Left hindlimb (tissue), 1 donor: Measurements from ENCODE around the gene SYT5.

Source experiments
- DNase-seq: peaks from one replicate; pipeline ENCODE4 v3.0.0-alpha.2; 2018

The SYT5 gene

DNA sequence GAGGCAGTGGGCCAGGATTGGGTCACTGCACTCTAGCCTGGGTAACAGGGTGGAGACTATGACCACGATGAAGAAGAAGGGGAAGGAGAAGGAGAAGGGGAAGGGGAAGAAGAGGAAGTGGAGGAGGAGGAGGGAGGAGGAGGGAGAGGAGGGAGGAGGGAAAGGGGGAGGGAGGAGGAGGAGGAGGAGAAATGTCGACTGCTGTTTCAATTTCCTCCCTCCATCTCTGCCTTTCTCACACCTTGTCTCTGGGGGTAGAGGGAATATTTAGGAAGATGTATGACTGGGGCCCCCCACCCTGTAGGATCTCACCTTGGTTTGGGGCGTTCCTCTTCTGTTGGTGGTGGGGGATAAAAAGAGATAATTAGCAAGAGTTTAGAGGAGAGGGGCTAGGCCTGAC is 34.9 kb downstream of the SYT5 start:
- no peak for DNase-seq

DNA sequence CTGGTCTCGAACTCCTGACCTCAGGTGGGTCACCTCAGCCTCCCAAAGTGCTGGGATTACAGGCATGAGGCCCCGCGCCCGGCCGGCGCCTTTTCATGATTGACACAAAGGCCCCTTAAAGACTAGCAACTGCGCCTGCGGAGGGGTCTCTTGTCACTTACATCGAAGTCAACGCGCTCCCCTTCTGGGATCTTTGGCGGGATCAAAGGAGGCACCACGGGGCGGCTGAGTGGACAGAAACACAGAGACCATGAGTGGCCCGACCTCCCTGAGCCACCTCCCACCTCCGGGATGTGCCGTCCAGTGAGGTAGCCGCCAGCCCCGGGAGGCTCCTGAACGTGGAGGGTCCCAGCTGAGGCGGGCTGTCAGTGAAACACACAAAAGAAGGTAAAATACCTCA is 38.4 kb downstream of the SYT5 start:
- DNase-seq, result no peak

DNA sequence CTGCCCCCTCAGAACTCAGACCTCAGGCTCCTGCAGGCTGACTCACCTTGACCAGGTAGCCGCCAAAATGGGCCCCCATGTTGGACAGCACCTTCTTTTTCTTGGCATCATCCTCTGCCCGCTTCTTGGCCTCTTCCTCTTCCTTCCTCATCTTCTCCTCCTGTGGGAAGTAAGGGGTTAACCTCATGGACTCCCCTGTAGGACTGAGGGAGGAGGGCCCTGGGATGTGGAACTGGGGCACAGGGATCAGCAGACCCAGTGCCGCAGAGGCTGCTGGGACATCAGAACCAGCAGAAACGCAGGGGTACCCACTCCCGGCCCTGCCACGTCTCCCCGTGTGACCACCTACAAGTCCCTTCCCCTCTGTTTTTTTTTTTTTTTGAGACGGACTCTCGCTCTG is 42.2 kb downstream of the SYT5 start:
- no peak for DNase-seq

DNA sequence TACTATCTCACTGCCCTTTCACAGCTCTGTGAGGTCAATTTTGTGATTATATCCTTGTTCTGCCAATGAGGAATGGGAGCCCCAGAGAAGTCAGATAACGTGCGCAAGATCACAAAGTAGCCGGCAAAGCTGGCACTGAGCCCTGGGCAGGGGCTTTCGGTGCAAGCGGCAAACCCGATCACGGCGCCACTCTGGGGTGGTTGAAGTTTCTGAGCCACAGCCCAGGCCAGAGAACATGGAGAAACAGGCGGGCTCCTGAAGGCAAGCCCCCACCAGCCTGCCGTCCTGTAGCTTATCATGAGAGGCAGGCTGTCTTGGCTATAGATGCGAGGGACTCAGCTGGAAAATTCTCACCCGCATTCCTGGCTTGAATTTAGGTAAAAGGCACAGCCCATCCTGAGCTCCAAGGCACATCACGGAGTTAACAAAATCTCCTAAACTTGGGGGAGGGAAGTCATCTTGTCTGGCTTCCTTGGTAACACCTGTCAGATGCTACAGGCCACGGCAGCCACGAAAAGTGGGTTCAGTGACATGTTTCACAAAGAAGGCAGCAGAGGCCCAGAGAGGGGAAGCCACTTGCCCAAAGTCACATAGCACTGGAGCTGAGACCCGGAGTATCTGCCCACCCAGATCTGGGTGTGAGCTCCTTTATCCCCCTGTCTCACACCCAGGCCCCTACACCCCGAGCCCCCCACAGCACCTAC is 43.5 kb downstream of the SYT5 start:
- DNase-seq, result no peak

DNA sequence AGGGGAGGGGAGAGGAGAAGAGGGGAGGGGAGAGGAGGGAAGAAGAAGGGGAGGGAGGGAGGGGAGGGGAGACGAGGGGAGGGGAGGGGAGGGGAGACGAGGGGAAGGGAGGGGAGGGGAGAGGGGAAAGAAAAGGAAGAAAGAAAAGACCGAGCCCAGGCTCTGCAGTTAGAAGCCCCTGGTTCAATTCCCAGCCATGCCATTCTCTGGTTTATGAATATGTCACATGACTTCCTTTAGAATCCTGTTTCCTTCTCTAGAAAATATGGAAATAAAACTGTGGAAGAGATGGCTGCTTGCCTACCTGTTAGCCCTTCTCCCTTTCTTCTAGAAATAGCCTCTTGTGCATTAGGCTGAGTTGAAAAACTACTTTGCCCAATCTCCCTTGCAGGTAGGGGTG is 45.4 kb downstream of the SYT5 start:
- DNase-seq, result no peak

DNA sequence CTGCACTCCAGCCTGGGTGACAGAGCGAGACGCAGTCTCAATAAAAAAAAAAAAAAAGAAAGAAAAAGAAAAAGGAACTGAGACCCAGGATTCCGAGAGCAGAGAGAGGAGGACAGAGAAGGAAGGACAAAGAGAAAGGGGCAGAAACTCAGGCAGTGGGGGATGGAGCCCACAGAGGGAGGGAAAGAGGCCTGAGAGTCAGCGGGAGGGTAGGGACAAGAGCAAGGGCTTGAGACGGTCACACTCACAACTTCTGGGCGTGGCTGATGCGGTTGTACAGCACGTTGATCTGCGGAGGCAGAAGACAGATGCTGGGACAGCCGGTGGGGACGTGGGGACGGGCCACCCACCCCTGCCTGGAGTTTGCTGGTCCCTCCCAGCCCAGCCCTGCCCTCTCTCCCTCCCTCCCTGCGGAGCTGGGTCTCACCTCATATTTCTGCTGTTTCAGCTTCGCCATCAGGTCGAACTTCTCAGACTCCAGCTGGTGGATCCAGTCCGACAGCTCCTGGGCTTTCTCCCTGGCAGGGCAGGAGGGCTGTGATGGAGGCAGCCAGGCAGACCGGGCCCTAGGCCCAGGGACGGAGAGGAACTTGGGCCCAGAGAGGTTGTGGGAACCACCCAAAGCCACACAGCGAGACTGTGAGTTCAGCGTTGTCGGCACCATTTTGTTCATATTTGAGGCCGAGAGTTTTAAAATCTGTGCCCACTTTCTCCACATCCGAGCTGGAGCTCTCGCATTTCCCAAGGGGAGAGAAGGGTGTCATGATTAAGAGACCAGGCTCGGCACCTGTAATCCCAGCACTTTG is 46.2 kb downstream of the SYT5 start:
- DNase-seq, result no peak

DNA sequence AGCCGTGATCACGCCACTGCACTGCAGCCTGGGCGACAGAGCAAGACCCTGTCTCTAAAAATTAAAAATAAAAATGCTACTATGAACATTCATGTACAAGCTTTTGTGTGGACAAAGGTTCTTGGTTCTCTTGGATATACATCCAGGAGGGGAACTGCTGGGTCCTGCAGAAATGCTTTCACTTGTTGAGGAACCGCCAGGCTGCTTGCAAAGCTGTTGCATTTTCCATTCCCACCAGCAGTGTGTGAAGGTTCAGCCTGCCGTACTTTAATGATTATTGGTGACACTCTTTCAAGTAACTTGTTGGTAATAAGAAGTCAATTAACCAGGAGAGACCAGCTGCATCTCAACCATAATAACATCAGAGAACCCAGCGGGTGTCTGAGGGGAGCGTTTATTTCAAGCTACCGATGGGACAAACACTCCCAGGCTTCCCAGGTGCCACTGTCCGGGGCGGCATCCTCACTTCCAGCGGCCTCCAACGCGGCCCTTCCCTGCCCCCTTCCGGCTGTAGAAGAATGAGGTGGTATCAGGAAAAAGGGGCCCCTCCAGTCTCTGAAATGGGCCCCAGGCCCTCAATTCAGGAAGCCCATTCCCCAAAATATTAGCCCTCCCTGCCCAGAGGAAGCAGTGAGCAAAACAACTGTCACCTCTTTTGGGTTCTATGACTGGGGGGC is 47.5 kb downstream of the SYT5 start:
- DNase-seq, result no peak

DNA sequence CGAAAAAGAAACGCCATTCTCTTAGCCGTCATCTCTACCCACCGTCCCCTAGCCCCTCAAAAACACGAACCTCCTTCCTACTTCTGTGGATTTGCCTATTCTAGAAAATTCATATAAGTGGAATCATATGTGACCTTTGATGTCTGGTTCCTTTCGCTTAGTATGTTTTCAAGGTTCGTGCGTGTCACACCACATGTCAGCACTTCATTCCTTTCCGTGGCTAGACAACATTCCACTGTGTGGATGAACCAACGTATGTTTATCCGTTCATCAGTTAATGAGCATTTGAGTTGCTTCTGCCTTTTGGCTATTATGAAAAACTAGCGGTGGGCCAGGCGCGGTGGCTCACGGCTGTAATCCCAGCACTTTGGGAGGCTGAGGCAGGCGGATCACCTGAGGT is 48.7 kb downstream of the SYT5 start:
- DNase-seq, result no peak
